Mesenchymal stem cell (in vitro differentiated cells and primary cell): ENCODE measurements around the gene OR10G4.

Experiments
- DNase-seq: peaks from one replicate; pipeline ENCODE4 v3.0.0-alpha.2; 2013
- H2AFZ ChIP-seq: one replicate; pipeline ENCODE4 v1.6.1; 2013; ENCODE audit warnings: low read depth, mild to moderate bottlenecking, control low read depth, inconsistent platforms, low read length, moderate library complexity
- H2AK5ac ChIP-seq: 2 replicates; pipeline ENCODE4 v1.6.1; 2013; ENCODE audit warnings: low read length, moderate library complexity, mild to moderate bottlenecking, inconsistent platforms; ENCODE audit not compliant: severe bottlenecking
- H2BK120ac ChIP-seq: one replicate; pipeline ENCODE4 v1.6.1; 2013; ENCODE audit warnings: low read depth, mild to moderate bottlenecking, inconsistent platforms, low read length, moderate library complexity
- H2BK12ac ChIP-seq, 2 experiments: one replicate each; pipeline ENCODE4 v1.6.1; 2013; ENCODE audit warnings: inconsistent platforms in 2 of 2, low read length in 2 of 2, mild to moderate bottlenecking in 2 of 2, moderate library complexity in 2 of 2, control low read depth in 1 of 2
- H2BK15ac ChIP-seq: one replicate; pipeline ENCODE4 v1.6.1; 2013; ENCODE audit warnings: mild to moderate bottlenecking, low read depth, inconsistent platforms; ENCODE audit not compliant: poor library complexity, severe bottlenecking
- H2BK5ac ChIP-seq: 2 replicates; pipeline ENCODE4 v1.6.1; 2013; ENCODE audit warnings: low read depth, mild to moderate bottlenecking, low read length, control low read depth, inconsistent platforms; ENCODE audit not compliant: poor library complexity, severe bottlenecking
- H3K14ac ChIP-seq, 2 experiments: one replicate each; pipeline ENCODE4 v1.6.1; 2013; ENCODE audit warnings: inconsistent platforms in 2 of 2, low read length in 2 of 2, control low read depth in 1 of 2, mild to moderate bottlenecking in 1 of 2, moderate library complexity in 1 of 2
- H3K18ac ChIP-seq, 2 experiments: one replicate each; pipeline ENCODE4 v1.6.1; 2013; ENCODE audit warnings: inconsistent platforms in 2 of 2, low read length in 2 of 2, control low read depth in 1 of 2, low read depth in 1 of 2, mild to moderate bottlenecking in 1 of 2
- H3K23ac ChIP-seq, 2 experiments: one replicate each; pipeline ENCODE4 v1.6.1; 2013; ENCODE audit warnings: inconsistent platforms in 2 of 2, low read length in 2 of 2, mild to moderate bottlenecking in 2 of 2, moderate library complexity in 2 of 2, control low read depth in 1 of 2
- H3K27ac ChIP-seq: 2 replicates; pipeline ENCODE4 v1.5.1; 2013; ENCODE audit warnings: mild to moderate bottlenecking, moderate library complexity, low read length, control low read depth, inconsistent platforms; ENCODE audit not compliant: poor library complexity, severe bottlenecking
- H3K27me3 ChIP-seq, 2 experiments: 2 replicates each; pipeline versions ENCODE4 v1.6.1 to v1.7.0; 2013; ENCODE audit warnings: low read length in 2 of 2, mild to moderate bottlenecking in 2 of 2, moderate library complexity in 2 of 2, control low read depth in 1 of 2, inconsistent platforms in 1 of 2; ENCODE audit not compliant: control insufficient read depth in 1 of 2, insufficient read depth in 1 of 2
- H3K36me3 ChIP-seq, 2 experiments: 2 replicates each; pipeline versions ENCODE4 v1.6.1 to v1.7.0; 2013; ENCODE audit warnings: low read length in 2 of 2, control low read depth in 1 of 2, inconsistent platforms in 1 of 2, low read depth in 1 of 2, mild to moderate bottlenecking in 1 of 2; ENCODE audit not compliant: insufficient read depth in 2 of 2, control insufficient read depth in 1 of 2
- H3K4ac ChIP-seq, 2 experiments: one replicate each; pipeline ENCODE4 v1.6.1; 2013; ENCODE audit warnings: inconsistent platforms in 2 of 2, low read length in 2 of 2, mild to moderate bottlenecking in 2 of 2, moderate library complexity in 2 of 2, control low read depth in 1 of 2, low read depth in 1 of 2
- H3K4me1 ChIP-seq: 2 replicates; pipeline ENCODE4 v1.6.1; 2013; ENCODE audit warnings: low read depth, low read length, control low read depth; ENCODE audit not compliant: control insufficient read depth, insufficient read depth
- H3K4me2 ChIP-seq: 2 replicates; pipeline ENCODE4 v1.6.1; 2013; ENCODE audit warnings: low read length, mild to moderate bottlenecking, inconsistent platforms; ENCODE audit not compliant: poor library complexity, severe bottlenecking
- H3K4me3 ChIP-seq, 2 experiments: 2 replicates each; pipeline versions ENCODE4 v1.5.1 to v1.7.0; 2013; ENCODE audit warnings: low read length in 2 of 2, mild to moderate bottlenecking in 2 of 2, control low read depth in 1 of 2, low read depth in 1 of 2; ENCODE audit not compliant: insufficient read depth in 1 of 2
- H3K79me1 ChIP-seq: replicated peaks from 2 replicates; pipeline ENCODE4 v1.6.1; 2013; ENCODE audit warnings: mild to moderate bottlenecking, control low read depth, low read length, inconsistent platforms; ENCODE audit not compliant: poor library complexity, severe bottlenecking
- H3K9ac ChIP-seq: 2 replicates; pipeline ENCODE4 v1.7.0; 2013; ENCODE audit warnings: mild to moderate bottlenecking, low read length, moderate library complexity
- H3K9me3 ChIP-seq: 2 replicates; pipeline ENCODE4 v1.7.0; 2013; ENCODE audit warnings: mild to moderate bottlenecking, low read length; ENCODE audit not compliant: control insufficient read depth
- H4K8ac ChIP-seq: one replicate; pipeline ENCODE4 v1.6.1; 2013; ENCODE audit warnings: inconsistent platforms, mild to moderate bottlenecking, low read length, moderate library complexity
- H4K91ac ChIP-seq: one replicate; pipeline ENCODE4 v1.6.1; 2013; ENCODE audit warnings: mild to moderate bottlenecking, low read length, inconsistent platforms
- WGBS: methylation state at CpG from one replicate; pipeline ENCODE4 v1.1.7; 2013; ENCODE audit warnings: mixed read lengths; 5-methylcytosine and 5-hydroxymethylcytosine counted together

OR10G4 gene

DNA sequence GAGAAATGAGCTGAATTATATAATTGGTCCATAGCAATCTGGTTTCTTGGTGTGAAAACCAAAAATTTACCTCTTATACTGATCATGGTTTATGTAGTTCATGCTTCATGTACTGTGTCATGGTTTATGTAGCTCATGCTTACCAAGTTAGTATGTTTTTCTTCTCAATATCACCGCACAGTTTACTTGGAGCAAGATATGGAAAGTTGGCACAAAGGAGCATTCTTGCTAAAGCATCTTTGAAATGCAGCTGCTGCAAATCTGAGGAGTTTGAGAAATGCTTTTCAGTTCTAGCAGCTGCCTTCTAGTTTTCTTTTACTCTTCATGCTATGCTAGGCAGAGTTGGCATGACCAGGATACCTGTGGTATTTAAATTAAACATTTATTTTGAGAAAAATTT lies 23.9 kb downstream of the OR10G4 start:
- Histone ChIP-seq H3K4me2 (no peak overlapping the region), H2BK5ac (no peak overlapping the region), H2AFZ (no peak overlapping the region), H3K23ac (no peak overlapping the region), H3K4me1 (no peaks in the 10 kb centered on the region), H3K36me3 (no peaks in the 10 kb centered on the region), H2BK15ac (no peak overlapping the region), H3K27ac (no peak overlapping the region), H3K27me3 (no peaks in the 10 kb centered on the region), H3K4ac (no peak overlapping the region), H4K8ac (no peak overlapping the region), H3K4me3 (no peak overlapping the region), H2BK12ac (no peak overlapping the region), H4K91ac (no peak overlapping the region), H2AK5ac (no peak overlapping the region), H3K79me1 (no peaks in the 10 kb centered on the region), H3K18ac (no peak overlapping the region), H3K9me3 (no peaks in the 10 kb centered on the region), H3K14ac (no peak overlapping the region), H3K9ac (no peak overlapping the region), H2BK120ac (no peak overlapping the region)
- no peak for DNase-seq
- 100% methylated on average over 1 of the region's 1 CpG for WGBS

DNA sequence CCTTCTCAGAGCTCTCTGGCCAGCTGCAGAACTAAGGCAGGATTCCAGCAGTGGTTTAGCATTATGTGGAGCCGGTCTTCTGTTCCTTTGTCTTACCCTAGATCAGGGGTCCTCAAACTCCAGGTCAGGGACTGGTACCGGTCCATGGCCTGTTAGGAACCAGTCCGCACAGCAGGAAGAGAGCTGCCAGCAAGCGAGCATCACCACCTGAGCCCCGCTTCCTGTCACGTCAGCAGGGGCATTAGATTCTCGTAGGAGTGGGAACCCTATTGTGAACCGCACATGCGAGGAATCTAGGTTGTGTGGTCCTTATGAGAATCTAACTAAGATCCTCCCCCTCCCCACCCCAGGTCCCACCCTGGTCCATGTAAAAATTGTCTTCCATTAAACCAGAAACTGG lies 26.8 kb downstream of the OR10G4 start:
- H3K9ac ChIP-seq: no peak overlapping the region
- H2BK5ac ChIP-seq: no peak overlapping the region
- H3K27me3 ChIP-seq: no peaks in the 10 kb centered on the region
- no peak overlapping the region for H2BK12ac ChIP-seq
- H4K8ac ChIP-seq: no peak overlapping the region
- H3K79me1 ChIP-seq: no peaks in the 10 kb centered on the region
- H3K18ac ChIP-seq: no peak overlapping the region
- H3K14ac ChIP-seq: no peak overlapping the region
- no peak overlapping the region for H3K4me2 ChIP-seq
- no peaks in the 10 kb centered on the region for H3K4me1 ChIP-seq
- DNase-seq: no peak
- no peak overlapping the region for H3K4me3 ChIP-seq
- H2BK15ac ChIP-seq: no peak overlapping the region
- H3K23ac ChIP-seq: no peak overlapping the region
- no peak overlapping the region for H2AFZ ChIP-seq
- no peak overlapping the region for H2BK120ac ChIP-seq
- no peak overlapping the region for H3K4ac ChIP-seq
- H3K27ac ChIP-seq: no peak overlapping the region
- 91% methylated on average over 9 of the region's 9 CpGs for WGBS
- no peak overlapping the region for H4K91ac ChIP-seq
- no peaks in the 10 kb centered on the region for H3K36me3 ChIP-seq
- H2AK5ac ChIP-seq: no peak overlapping the region
- H3K9me3 ChIP-seq: no peaks in the 10 kb centered on the region

DNA sequence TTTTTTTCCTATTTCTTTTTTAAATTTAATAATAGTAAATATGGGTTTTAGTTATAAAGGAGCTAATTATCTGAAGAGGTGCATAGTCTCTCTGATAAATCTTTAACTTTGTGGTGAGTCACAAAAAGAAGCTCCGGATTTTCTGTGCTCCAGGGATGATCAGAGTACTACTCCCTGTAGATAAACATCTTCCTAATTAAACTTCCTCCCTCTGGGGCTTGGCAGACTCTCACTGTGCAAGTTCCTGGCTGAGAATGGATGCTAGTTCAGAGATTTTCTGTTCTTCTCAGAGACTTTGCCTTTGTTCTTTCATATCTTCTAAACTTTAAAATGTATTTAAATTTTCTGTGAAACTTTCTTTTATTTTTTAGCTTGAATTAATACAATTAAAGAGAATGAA lies 28.5 kb downstream of the OR10G4 start, which contains the start of gene OR10G7:
TSS of gene OR10G7 (minus strand) at position 72 of the 400 bp plus-strand sequence. CDS start 2,324 bp downstream, outside the sequence.
- no peak within 1 kb of the TSS for H2BK5ac ChIP-seq
- H3K27ac ChIP-seq: no peak within 1 kb of the TSS
- no peak within 1 kb of the TSS for H3K23ac ChIP-seq
- H3K4me2 ChIP-seq: no peak within 1 kb of the TSS
- no peak for DNase-seq
- no peak within 1 kb of the TSS for H3K4ac ChIP-seq
- no peaks in the 10 kb centered on the region for H3K27me3 ChIP-seq
- H3K4me3 ChIP-seq: no peak within 1 kb of the TSS
- H3K18ac ChIP-seq: no peak within 1 kb of the TSS
- no peaks in the 10 kb centered on the region for H3K79me1 ChIP-seq
- H2AK5ac ChIP-seq: no peak within 1 kb of the TSS
- H3K14ac ChIP-seq: no peak within 1 kb of the TSS
- H2AFZ ChIP-seq: no peak within 1 kb of the TSS
- no peak within 1 kb of the TSS for H2BK120ac ChIP-seq
- H3K36me3 ChIP-seq: no peaks in the 10 kb centered on the region
- H2BK15ac ChIP-seq: no peak within 1 kb of the TSS
- no peaks in the 10 kb centered on the region for H3K9me3 ChIP-seq
- H4K8ac ChIP-seq: no peak within 1 kb of the TSS
- no CpG with 5 or more reads among the region's 1 CpG for WGBS
- H3K9ac ChIP-seq: no peak within 1 kb of the TSS
- H4K91ac ChIP-seq: no peak within 1 kb of the TSS
- H3K4me1 ChIP-seq: no peaks in the 10 kb centered on the region
- no peak within 1 kb of the TSS for H2BK12ac ChIP-seq

DNA sequence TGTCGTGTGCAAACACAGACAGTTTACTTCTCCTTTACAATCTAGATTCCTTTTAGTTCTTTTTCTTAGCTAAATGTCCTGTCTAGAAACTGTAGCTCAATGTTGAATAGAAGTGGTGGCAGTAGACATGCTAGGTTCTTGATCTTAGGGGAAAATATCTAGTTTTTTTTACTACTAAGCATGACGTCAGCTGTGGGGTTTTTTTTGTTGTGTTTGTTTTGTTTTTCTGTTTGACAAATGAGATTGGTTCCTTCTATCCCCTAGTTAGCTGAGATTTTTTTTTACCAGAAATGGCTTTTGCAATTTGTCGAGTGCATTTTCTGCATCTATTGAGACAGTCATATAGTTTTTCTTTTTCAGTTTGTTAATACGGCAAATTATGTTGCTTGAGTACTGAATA lies 30.6 kb downstream of the OR10G4 start:
- no peak overlapping the region for H3K4me3 ChIP-seq
- H2BK120ac ChIP-seq: no peak overlapping the region
- no peak overlapping the region for H2BK15ac ChIP-seq
- H3K79me1 ChIP-seq: no peaks in the 10 kb centered on the region
- no peak overlapping the region for H2BK12ac ChIP-seq
- no peaks in the 10 kb centered on the region for H3K27me3 ChIP-seq
- H3K4me2 ChIP-seq: no peak overlapping the region
- no peak for DNase-seq
- H3K4ac ChIP-seq: no peak overlapping the region
- no peak overlapping the region for H4K8ac ChIP-seq
- H2AK5ac ChIP-seq: no peak overlapping the region
- no peaks in the 10 kb centered on the region for H3K4me1 ChIP-seq
- no peak overlapping the region for H3K23ac ChIP-seq
- H2AFZ ChIP-seq: no peak overlapping the region
- H3K18ac ChIP-seq: no peak overlapping the region
- no peak overlapping the region for H2BK5ac ChIP-seq
- H3K36me3 ChIP-seq: no peaks in the 10 kb centered on the region
- 83% methylated on average over 2 of the region's 4 CpGs for WGBS
- no peak overlapping the region for H3K27ac ChIP-seq
- H3K9me3 ChIP-seq: no peaks in the 10 kb centered on the region
- no peak overlapping the region for H3K14ac ChIP-seq
- H3K9ac ChIP-seq: no peak overlapping the region
- no peak overlapping the region for H4K91ac ChIP-seq
